ENCODE data around the gene TLCD2.
"Not testable (repeated sequence)": the region's sequence is repeated elsewhere in the genome, so short reads cannot be mapped to it uniquely, and the experiment has no call there.

Gene TLCD2, protein sequence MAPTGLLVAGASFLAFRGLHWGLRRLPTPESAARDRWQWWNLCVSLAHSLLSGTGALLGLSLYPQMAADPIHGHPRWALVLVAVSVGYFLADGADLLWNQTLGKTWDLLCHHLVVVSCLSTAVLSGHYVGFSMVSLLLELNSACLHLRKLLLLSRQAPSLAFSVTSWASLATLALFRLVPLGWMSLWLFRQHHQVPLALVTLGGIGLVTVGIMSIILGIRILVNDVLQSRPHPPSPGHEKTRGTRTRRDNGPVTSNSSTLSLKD

DNA sequence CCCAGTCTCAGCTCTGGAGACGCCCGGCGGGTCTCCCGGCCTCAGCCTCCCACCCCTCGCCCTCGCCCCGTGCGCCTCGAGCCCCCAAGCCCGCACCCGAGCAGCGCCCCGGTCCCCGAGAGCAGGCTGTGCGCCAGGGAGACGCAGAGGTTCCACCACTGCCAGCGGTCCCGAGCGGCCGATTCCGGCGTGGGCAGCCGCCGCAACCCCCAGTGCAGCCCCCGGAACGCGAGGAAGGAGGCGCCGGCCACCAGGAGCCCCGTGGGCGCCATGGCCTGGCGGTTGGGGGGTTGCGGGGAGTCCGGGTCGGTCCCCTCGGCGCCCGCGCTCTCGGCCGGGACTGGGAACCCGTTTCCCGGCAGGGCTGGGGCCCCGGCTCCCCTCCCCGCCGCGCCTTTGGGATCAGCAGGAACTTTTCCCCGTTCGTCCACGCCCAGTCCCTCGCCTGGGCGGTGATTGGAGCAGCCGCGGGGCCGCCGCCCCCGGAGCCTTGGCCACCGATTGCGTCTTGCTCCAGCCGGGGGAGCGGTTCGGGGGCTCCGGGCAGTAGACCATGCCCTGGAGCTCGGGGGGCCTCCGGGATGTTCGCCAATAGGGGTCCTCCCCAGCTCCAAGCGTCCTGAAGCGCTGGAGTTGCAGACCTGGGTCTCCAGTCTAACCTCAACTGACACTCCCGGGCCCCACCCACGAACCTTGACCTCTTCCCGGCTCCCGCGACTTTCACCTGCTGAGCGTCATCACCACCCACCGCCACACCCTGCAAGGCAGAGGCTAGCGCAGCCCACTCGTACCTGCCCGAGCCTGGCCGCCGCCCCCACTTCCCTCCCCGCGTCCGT lies at the start of gene TLCD2:
TSS of gene TLCD2 (minus strand) at position 407 of the 836 bp plus-strand sequence. CDS start at position 272, 135 bp downstream.
- FAIRE-seq: no peak

DNA sequence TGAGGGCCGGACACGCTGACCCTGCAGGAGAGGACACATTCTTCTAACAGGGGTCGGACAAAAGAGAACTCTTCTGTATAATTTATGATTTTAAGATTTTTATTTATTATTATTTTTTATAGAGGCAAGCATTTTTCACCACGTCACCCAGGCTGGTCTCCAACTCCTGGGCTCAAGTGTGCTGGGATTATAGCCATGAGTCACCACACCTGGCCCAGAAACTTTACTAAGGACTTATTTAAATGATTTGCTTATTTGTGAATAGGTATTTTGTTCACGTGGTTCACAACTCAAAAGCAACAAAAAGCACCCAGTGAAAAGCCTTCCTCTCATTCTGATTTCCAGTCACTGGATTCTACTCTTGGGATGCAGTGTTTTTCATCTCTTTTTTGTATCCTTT lies 49.4 kb upstream of the TLCD2 start:
- no peak for FAIRE-seq

DNA sequence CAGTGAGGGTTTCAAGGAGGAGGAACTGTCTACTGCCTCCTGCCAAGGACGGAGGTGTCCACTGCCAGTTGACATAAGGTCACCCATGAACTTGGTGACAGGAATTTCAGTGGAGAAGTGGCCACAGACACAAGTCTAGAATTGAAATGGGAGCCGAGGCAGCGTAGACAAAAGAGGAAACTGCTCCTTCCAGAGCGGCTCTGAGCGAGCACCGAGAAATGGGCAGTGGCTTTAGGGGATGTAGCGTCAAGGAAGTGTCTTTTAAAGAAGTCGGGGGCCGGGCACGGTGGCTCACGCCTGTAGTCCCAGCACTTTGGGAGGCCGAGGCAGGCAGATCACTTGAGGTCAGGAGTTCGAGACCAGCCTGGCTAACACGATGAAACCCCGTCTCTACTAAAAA lies 48.6 kb upstream of the TLCD2 start:
- no peak for FAIRE-seq

DNA sequence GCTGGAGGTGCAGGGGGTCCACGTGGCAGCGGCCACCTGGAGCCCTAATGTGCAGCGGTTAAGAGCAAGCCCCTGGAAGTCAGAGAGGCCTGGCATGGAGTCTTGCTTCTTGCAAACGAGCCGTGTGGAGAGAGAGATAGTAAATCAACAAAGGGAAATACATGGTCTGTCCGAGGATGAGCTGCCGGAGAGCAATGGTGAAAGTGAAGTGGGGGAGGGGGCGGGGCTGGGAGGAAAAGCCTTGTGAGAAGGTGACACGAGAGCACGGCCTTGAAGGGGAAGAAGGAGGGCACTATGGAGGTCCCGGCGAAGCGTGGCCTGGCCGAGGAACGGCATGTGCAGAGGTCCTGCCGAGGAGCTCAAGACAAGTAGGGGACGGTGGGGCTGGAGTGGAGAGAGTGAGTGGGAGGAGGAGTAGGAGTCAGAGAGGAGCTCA lies 45.7 kb upstream of the TLCD2 start:
- FAIRE-seq: no peak

DNA sequence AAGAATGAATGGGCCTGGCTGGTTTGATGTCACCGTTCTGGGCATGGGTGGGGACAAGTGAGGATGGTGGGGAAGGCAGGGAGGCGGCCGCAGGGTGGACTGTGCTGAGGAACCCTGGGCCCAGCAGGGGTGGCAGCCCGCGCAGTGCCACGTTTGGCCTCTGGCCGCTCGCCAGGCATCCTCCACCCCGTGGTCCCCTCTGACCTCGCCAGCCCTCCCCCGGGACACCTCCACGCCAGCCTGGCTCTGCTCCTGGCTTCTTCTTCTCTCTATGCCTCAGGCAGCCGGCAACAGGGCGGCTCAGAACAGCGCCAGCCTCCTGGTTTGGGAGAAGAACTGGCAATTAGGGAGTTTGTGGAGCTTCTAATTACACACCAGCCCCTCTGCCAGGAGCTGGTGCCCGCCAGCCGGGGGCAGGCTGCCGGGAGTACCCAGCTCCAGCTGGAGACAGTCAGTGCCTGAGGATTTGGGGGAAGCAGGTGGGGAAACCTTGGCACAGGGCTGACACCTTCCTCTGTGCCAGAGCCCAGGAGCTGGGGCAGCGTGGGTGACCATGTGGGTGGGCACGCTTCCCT lies 45.2 kb upstream of the TLCD2 start:
- FAIRE-seq: no peak

DNA sequence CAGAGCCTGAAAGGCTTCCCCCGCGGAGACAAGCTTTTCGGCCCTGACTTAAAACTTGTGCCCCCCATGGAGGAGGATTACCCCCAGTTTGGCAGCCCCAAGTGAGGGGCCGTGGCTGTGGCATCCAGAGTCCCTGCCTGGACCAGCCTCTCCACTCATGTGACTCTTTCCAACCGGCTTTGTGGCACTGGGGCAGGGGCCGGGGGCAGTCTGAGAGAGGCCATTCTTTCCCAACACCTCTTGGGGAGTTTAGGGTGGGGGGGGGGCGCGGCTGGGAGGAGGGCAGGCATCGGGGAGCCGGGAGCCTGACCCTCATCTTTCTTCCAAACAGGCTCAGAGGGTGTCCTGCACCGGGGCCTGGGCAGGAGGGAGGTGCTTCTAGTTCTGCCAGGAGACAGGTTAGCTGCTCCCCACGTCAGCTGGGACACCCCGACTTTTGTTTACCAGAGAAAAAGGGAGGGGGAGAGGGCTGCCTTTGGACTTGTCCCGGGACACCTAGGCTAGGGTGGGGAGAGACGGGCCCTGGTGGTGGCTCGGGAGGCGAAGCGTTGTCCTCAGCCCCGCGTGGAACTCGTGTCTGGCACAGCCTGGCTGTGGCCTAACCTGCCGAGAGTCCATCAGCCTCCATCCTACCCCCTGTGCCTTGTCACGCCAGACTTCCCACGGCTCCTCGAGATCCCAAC lies 44.4 kb upstream of the TLCD2 start:
- FAIRE-seq: no peak

DNA sequence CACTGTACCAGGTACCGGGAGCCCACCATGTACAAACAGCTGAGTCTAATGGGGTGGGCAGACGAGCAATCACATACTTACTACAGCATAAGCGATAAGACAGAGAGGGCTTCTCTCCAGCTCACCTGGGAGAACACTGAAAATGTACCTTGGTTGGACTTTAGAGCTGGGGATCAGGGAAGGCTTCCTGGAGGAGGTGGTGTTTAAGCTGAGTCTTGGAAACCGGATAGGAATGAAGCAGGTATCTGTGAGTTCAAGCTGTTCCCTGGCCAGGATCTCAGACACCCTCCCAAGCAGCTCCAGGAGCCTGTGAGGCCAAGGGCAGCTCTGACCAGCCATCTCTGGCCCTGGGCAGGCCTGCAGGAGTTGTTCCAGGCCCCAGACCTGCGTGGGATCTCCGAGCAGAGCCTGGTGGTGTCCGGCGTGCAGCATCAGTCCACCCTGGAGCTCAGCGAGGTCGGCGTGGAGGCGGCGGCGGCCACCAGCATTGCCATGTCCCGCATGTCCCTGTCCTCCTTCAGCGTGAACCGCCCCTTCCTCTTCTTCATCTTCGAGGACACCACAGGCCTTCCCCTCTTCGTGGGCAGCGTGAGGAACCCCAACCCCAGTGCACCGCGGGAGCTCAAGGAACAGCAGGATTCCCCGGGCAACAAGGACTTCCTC lies 43.7 kb upstream of the TLCD2 start:
- FAIRE-seq: no peak

DNA sequence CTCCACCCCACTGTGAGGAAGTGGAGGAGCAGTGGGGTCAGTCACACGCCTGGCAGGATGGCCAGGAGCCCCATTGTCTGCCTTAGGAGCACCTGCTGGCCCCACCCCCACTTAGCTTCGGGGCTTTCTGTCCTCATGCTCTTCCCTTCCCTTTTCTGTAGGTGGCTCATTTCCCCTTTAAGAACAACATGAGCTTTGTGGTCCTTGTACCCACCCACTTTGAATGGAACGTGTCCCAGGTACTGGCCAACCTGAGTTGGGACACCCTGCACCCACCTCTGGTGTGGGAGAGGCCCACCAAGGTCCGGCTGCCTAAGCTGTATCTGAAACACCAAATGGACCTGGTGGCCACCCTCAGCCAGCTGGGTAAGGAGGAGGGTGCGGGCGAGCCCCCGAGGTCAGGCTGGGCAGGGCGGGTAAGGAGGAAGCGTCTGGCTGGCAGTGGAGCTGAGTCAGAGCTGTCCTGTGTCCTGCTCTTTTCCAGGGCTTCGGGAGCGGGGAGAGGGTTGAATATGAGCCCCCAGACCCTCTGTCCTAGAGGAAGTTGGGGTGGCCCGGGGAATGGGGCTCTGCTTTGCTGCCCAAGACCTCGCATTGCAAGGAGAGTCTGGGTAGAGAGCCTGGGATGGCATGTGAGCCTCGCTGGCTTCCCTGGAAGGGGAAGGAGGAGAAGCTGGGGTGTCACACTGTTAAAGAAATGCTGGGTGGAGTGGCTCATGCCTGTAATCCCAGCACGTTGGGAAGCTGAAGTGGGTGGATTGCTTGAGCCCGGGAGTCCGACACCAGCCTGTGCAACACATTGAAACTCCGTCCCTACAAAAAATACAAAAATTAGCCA lies 42.5 kb upstream of the TLCD2 start:
- FAIRE-seq: no peak

DNA sequence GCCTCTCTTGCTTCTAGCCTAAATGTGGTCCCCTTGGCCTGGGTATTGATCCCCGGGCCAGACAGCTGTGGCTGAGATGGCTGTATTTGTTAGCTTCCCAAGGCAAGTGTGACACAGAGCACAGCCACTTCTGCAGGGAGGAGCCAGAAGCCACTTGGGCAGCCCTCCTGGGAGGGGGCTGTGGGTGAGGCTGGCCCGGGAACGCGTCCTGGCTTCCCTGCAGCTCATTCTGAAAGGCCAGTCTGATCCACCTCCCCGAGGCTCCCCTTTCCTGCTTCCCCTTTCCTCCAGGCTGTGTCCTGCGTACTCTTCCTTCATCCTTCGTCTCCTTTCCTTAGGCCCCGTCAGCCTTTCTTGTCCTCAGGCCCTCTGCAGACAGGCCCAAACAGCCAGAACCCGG lies 40.5 kb upstream of the TLCD2 start:
- no peak for FAIRE-seq

DNA sequence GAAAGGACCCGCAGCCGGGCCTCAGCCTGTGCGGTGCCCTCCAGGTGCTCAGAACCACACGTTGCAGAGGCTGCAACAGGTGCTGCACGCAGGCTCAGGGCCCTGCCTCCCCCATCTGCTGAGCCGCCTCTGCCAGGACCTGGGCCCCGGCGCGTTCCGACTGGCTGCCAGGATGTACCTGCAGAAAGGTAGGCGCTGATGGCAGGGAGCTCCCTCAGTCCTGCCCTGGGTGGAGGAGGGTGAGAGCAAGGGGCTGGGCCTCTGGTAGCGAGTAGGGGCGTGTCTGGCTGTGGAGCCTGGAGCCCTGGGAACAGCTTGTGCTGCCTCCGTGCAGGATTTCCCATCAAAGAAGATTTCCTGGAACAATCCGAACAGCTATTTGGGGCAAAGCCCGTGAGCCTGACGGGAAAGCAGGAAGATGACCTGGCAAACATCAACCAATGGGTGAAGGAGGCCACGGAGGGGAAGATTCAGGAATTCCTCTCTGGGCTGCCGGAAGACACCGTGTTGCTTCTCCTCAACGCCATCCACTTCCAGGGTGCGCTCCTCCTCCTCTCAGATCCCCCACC lies 36.9 kb upstream of the TLCD2 start:
- no peak for FAIRE-seq

DNA sequence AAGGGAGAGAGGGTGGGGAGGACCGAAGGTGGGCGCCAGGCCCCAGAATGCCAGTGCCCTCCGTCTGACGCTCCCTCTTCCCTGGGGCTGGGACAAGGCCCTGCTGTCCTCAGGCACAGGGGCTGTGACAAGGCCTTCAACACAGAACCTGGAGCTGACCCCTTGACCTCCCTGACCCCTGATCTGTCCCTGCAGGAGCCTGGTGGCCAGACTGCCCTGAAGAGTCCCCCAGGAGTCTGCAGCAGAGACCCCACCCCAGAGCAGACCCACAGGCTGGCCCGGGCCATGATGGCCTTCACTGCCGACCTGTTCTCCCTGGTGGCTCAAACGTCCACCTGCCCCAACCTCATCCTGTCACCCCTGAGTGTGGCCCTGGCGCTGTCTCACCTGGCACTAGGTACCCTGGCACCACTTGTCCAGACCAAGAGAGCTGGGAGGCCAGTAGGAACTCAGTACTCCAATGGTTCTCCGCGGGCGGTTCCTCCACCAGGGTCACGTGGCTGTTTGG lies 35.4 kb upstream of the TLCD2 start:
- no peak for FAIRE-seq

DNA sequence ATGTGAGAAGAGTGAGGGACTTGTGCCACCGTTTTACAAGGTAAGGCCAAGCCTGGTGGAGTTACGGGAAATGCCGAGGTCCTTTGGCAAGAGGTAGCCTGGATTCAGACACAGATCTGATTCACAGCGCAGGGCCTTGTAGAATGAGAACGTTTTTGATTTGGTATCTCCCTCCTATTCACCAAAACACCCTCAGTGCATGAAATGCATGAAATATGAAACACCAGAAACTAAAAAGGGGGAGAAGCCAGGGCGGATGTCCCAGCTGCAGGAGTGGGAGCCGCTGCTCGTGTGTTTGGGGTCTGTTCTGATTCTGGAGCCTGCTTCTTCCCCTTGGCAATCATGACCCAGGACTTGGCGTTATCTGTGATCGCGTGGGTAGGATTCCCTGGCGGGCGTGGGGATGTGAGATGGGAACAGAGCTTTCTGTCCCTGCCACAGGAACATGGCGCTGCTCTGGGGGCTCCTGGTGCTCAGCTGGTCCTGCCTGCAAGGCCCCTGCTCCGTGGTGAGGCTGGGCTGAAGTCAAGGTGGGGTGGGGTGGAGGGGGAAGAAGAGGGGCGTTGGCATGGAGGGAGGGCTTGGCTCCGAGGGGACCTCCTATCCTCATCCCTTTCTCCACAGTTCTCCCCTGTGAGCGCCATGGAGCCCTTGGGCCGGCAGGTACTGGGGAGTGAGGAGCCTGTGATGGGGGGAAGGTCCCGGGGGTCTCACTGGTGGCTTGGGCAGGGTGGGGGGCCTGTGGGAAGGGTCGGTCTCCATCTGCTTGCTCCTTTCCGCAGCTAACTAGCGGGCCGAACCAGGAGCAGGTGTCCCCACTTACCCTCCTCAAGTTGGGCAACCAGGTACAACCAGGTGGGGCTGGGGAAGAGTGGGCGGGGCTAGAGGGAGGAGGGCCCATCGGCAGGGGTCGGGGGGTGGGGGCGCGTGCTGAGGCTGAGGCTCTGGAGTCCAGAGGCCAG lies 34.7 kb upstream of the TLCD2 start:
- FAIRE-seq: no peak

DNA sequence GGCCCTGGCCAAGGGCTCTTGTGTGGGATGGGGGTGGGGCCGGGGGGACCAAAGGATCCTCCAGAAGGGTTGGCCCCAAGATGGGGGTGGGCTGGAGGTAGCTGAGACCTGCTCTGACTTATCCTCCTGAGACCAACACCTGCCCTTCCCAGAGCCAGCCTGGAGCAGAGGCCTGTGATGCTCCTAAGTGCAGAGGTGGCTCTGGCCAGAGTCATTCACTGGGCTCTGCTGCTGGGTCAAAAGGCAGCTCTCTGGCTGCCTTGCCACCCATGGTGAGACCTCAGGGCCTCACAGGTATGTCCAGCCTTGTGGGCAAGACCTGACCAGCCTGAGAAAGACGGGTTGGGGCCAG lies 32.9 kb upstream of the TLCD2 start:
- no peak for FAIRE-seq

DNA sequence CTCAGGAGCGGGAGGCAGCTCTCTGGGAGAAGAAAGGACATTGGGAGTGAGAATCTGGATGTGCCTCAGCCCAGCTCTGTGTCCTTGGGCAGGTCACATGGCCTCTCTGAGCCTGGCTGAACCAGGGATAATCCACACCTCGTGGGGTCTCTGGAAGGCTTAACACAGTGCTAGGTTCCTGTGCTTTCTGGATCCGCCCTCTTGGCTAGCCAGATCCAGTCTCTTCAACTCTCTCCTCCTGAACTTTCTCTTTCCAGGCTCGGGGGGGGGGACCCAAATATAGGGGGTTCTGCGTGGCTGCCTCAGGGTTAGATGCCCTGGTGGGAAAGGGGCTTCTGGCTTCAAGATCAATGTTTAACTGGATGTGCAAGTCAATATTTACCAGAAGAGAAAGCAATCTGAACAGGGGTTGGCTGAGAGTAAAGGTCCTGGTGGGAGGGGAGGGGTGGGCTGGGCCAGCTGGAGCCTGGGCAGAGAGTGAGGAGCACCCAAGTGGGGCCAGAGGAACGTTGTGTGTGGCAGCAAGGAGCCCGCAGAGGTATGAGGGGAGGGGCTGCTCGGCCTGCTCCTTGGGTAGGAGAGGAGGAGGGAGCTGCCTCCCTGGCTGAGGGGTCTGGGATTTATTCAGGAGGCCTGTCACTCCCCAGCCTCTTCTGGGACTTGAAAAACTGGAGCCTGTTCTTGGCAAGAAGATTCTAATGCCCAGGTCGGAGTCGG lies 32.4 kb upstream of the TLCD2 start, which contains the start of gene SERPINF2:
TSS of gene SERPINF2 (plus strand) at position 501 of the 717 bp plus-strand sequence. CDS start 2,125 bp downstream, outside the sequence.
- FAIRE-seq: no peak

DNA sequence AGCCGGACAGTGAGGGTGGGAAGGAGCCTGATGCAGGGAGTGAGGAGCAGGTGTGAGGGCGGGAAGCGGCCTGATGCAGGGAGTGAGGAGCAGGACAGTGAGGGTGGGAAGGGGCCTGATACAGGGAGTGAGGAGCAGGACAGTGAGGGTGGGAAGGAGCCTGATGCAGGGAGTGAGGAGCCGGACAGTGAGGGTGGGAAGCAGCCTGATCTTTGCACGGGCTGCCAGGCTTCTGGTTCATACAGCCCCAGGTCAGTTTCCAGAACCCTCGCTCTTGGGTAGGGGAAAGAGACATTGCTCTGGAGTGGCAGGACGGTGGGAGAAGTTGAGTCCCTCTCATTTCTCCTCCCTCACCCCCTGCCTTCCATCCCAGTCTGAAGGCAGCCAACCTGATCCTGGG lies 31.7 kb upstream of the TLCD2 start:
- not testable (repeated sequence) for FAIRE-seq

DNA sequence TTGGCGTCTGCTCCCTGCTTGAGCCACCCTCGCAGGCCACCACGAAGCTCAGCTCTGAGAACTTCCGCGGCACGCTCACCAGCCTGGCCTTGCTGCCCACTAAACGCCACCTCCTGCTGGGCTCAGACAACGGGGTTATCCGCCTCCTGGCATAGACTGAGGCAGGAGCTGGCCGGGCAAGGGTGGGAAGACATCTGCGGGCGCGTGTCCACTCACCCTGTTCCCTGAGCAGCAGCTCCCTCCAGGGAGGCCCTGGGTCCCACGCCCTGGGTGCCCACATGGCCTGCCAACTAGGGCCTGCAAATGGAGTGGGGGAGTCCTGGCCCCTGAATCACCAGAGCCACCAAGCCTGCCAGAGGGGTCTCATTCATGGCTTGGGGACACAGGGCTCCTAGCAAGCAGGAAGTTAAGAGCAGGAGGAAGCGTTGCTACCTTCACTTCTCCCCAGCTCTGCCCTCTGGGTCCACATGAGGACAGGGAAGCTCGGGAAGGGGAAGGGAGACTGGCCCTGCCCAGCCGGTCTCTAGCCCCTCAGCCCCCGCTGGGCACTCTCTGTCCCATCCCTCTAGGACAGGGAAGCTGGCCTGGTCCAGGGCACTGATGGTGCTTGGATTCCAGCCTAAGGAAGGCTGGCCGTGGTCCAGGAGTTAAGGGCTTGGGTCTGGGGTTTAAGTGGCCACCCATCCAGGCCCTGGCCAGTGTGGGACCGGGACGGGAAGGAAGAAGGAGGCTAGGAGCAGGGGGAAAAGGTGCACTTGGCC lies 27.5 kb upstream of the TLCD2 start:
- no peak for FAIRE-seq

DNA sequence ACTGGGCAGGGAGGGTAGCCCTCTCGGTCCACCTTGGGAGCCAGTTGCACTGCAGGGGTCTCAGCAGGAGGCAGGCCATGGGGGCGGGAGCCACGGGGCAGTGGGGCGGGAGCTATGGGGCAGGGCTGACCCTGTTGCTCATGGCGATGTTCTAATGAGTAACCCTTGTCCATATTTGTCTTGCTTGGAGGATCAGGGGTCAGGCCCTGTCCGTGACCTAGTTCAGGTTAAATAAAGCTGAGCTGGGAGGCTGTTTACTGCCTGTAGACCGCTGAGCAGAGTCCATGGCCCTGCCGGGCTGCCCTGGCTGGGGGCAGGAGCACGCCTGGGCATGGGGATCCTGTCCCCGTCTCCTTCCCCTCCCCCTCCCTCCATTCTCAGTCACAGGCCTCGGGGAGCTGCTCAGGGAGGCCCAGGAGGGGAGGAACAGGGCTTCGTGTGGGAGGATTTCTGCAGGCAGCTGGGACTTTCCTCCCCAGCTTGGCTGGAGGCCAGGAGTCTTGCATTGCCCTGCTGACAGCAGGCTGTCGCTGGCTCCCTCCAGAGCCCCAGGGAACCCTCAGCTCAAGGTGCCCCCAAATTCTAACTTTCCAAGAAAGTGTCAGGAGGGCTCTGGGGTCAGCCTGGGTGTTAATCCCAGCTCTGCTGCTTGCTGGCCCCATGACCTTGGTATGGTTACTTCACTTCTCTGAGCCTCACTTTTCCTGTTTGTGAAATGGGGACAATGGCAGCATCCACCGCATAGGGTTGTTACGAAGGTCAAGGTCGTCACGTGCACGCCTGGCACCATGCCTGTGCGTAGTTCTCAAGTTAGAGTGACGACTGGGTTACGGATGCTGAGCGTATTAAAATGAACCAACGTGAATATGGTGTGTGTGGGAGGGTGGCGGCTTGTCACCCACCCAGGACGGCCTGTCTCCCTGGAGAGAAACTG lies 26.4 kb upstream of the TLCD2 start:
- no peak for FAIRE-seq

All from TTC549 (cell line).